SK-N-MC (cell line): Measurements from ENCODE around the gene FBH1.

Experiments
- EZH2 ChIP-seq: fragments of 200-600 bp; sonication (generic); IDR thresholded peaks from one replicate; pipeline ENCODE4 v1.6.1; 2017; ENCODE audit warnings: antibody characterized with exemption
- FOXP2 ChIP-seq: optimal IDR thresholded peaks from 2 replicates; pipeline ENCODE3; 2011; ENCODE audit warnings: mild to moderate bottlenecking, moderate library complexity; ENCODE audit not compliant: insufficient read depth; ENCODE audit errors: extremely low read length, control extremely low read depth
- POLR2AphosphoS5 ChIP-seq: IDR thresholded peaks from 2 replicates; pipeline ENCODE4 v1.6.1; 2012; ENCODE audit warnings: mild to moderate bottlenecking, low read depth, low read length, borderline replicate concordance

DNA sequence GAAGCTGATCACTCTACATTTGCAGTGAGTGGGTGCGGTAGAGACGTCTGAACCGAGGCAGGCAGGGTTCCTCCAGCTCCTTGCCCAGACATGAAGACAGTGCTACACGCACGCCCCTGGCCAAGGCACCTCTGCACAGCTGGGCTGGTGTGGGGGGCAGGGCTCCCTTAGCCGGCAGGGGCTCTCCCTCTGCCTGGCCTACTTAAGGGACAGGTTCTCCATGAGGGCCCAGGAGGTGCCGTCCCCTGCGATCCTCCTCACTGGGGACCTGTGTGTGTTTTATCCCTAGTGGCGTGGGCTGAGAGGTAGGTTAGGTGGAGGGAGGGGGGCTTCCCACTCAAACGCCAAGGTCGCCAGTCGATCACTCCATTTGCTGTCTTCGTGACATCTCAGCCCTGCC is 52.0 kb downstream of the FBH1 start:
- TF ChIP-seq POLR2AphosphoS5 (no peak), EZH2 (no peak), FOXP2 (no peak)
